Peyer's patch (tissue), 4 donors: ENCODE results near the gene EIF2B5.

Experiments used
- POLR2A ChIP-seq, 2 donors: fragments of 450-650 bp; IDR thresholded peaks; one replicate each; pipeline ENCODE4 v1.5.1; 2017; ENCODE audit warnings: antibody characterized with exemption in 2 of 2, mild to moderate bottlenecking in 2 of 2, moderate library complexity in 2 of 2
- TF ChIP-seq, protein P1 (sequence below), 6 experiments: fragments of 450-650 bp in 4 of 6; fragments of 200-600 bp in 2 of 6; sonication (generic) in 1 of 6; IDR thresholded peaks; one replicate each; pipeline ENCODE4 v1.5.1; 2017 to 2019; ENCODE audit warnings: antibody characterized with exemption in 6 of 6, mild to moderate bottlenecking in 3 of 6, moderate library complexity in 1 of 6

DNA sequence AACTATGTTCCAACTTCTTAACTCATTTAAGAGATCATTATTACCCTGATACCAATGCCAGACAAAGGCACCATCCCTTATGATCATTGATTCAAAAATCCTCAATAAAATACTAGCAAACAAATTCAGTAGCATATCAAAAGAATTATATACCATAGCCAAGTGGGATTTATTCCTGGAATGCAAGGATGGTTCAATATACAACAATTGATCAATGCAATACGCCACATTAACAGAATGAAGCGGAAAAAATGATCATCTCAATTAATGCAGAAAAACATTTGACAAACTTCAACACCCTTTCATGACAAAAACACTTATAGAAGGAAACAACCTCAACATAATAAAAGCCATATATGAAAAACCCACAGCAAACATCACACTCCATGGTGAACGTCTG is 43.0 kb upstream of the EIF2B5 start:
- no peak for TF ChIP-seq POLR2A (IDR thresholded peaks at IDR 0.05)
- TF ChIP-seq, protein P1, sequence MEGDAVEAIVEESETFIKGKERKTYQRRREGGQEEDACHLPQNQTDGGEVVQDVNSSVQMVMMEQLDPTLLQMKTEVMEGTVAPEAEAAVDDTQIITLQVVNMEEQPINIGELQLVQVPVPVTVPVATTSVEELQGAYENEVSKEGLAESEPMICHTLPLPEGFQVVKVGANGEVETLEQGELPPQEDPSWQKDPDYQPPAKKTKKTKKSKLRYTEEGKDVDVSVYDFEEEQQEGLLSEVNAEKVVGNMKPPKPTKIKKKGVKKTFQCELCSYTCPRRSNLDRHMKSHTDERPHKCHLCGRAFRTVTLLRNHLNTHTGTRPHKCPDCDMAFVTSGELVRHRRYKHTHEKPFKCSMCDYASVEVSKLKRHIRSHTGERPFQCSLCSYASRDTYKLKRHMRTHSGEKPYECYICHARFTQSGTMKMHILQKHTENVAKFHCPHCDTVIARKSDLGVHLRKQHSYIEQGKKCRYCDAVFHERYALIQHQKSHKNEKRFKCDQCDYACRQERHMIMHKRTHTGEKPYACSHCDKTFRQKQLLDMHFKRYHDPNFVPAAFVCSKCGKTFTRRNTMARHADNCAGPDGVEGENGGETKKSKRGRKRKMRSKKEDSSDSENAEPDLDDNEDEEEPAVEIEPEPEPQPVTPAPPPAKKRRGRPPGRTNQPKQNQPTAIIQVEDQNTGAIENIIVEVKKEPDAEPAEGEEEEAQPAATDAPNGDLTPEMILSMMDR (IDR thresholded peaks at IDR 0.05) = no peak
